Gastrocnemius medialis (tissue), 4 donors: Measurements from ENCODE around the gene SMTN. TPM values are rescaled to one million over a fixed set of nuclear protein-coding genes. Genes with fewer than 3 reads are reported as not detected.

Experiments used
- ATAC-seq, 2 donors: fragments of 150-250 bp; one replicate each; pipeline ENCODE4 v1.9.1; 2016
- DNase-seq, 2 donors: peaks; one replicate each; pipeline ENCODE4 v3.0.0-alpha.2; 2019
- H3K27ac ChIP-seq, 4 donors: fragments of 200-600 bp; sonication (generic); 1 replicate in 1 of 4; 2 replicates in 3 of 4; pipeline ENCODE4 v1.5.1; 2016 to 2018; ENCODE audit warnings: mild to moderate bottlenecking in 2 of 4, moderate library complexity in 1 of 4
- H3K27me3 ChIP-seq, 3 donors: fragments of 200-600 bp; sonication (generic) in 2 of 3; 1 replicate in 1 of 3; 2 replicates in 2 of 3; pipeline versions ENCODE4 v1.5.1 to v1.6.0; 2016 to 2019; ENCODE audit warnings: mild to moderate bottlenecking in 1 of 3, moderate library complexity in 1 of 3
- H3K36me3 ChIP-seq, 2 donors: fragments of 200-600 bp; sonication (generic) in 1 of 2; one replicate each; pipeline ENCODE4 v1.5.1; 2017 to 2018
- H3K4me1 ChIP-seq, 2 donors: fragments of 200-600 bp; sonication (generic) in 1 of 2; one replicate each; pipeline ENCODE4 v1.5.1; 2016 to 2017; ENCODE audit warnings: mild to moderate bottlenecking in 2 of 2
- H3K4me3 ChIP-seq, 4 donors: fragments of 200-600 bp; sonication (generic) in 3 of 4; 1 replicate in 1 of 4; 2 replicates in 3 of 4; pipeline ENCODE4 v1.5.1; 2016 to 2019; ENCODE audit warnings: mild to moderate bottlenecking in 2 of 4
- H3K9me3 ChIP-seq, 3 donors: fragments of 200-600 bp; sonication (generic) in 2 of 3; 1 replicate in 1 of 3; 2 replicates in 2 of 3; pipeline ENCODE4 v1.5.1; 2016 to 2019
- CTCF ChIP-seq, 5 experiments: fragments of 450-650 bp in 3 of 5; fragments of 200-600 bp in 2 of 5; sonication (generic) in 2 of 5; IDR thresholded peaks in 4 of 5; conservative IDR thresholded peaks in 1 of 5; 1 replicate in 4 of 5; 2 replicates in 1 of 5; pipeline ENCODE4 v1.5.1; 2016 to 2019; ENCODE audit warnings: antibody characterized with exemption in 5 of 5, mild to moderate bottlenecking in 3 of 5, moderate library complexity in 3 of 5
- POLR2A ChIP-seq, 2 donors: fragments of 450-650 bp; IDR thresholded peaks; one replicate each; pipeline ENCODE4 v1.6.1; 2017; ENCODE audit warnings: antibody characterized with exemption in 2 of 2, mild to moderate bottlenecking in 2 of 2, moderate library complexity in 2 of 2
- in situ Hi-C, 4 donors: fragments of 200-750 bp; cut with MboI; loops; one replicate each; pipeline versions ENCODE4 v1.15.0 to v1.8.0; 2017; ENCODE audit warnings: low sequenced_read_pairs in 4 of 4
- intact Hi-C: fragments of 100-400 bp; cut with DNase I; formaldehyde crosslinking; loops from one replicate; pipeline ENCODE4 v1.15.1; 2023; ENCODE audit warnings: low total_unique reads
- total RNA-seq, 4 donors: library from RNA; depleted of rRNA; stranded (reverse); fragments of >200 nt; gene quantifications; one replicate each; pipeline versions ENCODE4 v1.1.0 to v1.2.3, GENCODE V29; 2016

The SMTN gene
- total RNA-seq, 4 donors from 2014 or later, result 39.5 to 104 (median 45.3) TPM

- intact Hi-C loops (loop anchor here (5.0 kb wide), 2 partner anchors 46 to 209 kb away; partner anchors contain the start of gene PIK3IP1), in situ Hi-C loops (loop anchor here in 3 of 4 donors (10.0 kb wide), 3 partner anchors 71 to 119 kb away; partner anchors contain the start of genes MORC2 (in 2 of the 3) and TUG1 (in 2 of the 3))
- peak overlapping the region; percentile 85 to 93 (median 92) for H3K27ac ChIP-seq
- peaks cover 13 to 47% of the 10 kb centered on the region in 2 donors for H3K4me1 ChIP-seq
- DNase-seq (peak in 1 of 2 donors; percentile 23), ATAC-seq (no peak)
- TF ChIP-seq CTCF (IDR thresholded peaks at IDR 0.05 in 4 of 5, conservative IDR thresholded peaks at IDR 0.05 in 1 of 5) (no peak), POLR2A (IDR thresholded peaks at IDR 0.05) (no peak)
- H3K36me3 ChIP-seq, result peaks cover 0 to 4% of the 10 kb centered on the region in 2 donors
- no peaks in the 10 kb centered on the region for H3K9me3 ChIP-seq
- peak overlapping the region; percentile 60 to 78 (median 73) for H3K4me3 ChIP-seq
- no peaks in the 10 kb centered on the region for H3K27me3 ChIP-seq
Observed at GRCh38 chr22:31083377-31083768, 2.3 kb downstream of the SMTN start.

DNA sequence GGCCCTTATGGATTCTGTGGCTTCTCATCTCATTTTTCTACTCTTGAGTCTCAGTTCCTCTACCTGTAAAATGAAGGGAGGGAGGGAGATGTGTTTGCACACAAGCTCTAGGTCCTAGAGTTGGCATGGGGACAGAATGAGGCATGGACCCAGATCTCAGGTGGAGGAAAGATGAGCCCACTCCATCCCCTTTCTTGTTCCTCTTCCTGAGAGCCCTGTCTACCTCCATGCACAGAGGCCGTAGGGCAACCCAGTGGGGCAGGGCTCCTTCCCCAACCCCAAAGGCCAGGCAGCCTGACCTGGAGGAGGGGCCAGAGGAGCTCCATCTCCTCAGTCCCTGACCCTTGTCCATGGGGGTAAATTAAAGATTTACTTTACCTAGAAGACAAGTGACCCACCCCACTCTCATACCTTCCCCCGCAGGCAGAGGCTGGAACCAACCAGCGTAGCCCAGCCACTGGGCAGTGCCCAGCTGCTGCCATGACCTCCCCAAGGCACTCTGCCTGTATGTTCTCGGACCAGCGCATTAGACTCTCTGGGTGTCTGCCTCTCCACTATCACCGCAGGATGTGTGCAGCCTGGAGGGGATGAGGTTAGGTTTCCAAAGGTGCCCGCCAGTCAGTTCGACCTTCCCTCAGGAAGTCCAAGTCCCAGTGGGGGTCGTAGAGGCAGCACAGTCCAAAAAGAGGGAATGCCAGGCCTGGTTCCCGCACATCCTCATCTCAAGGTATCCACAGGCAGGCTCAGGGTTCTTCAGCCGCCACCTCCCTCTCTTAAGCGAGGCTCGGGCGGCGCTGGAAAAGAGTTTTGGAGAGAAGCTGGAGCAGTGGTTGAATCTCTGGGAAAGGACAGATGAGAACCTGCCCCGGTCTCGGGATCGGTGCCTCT lies 3.0 kb downstream of the SMTN start:
- no peaks in the 10 kb centered on the region for H3K9me3 ChIP-seq
- peak overlapping the region; percentile 69 to 89 (median 80) for H3K4me3 ChIP-seq
- no peaks in the 10 kb centered on the region for H3K27me3 ChIP-seq
- ATAC-seq (no peak), DNase-seq (peak in 1 of 2 donors; percentile 13)
- TF ChIP-seq CTCF (IDR thresholded peaks at IDR 0.05 in 4 of 5, conservative IDR thresholded peaks at IDR 0.05 in 1 of 5) (no peak), POLR2A (IDR thresholded peaks at IDR 0.05) (no peak)
- H3K27ac ChIP-seq, result peak overlapping the region; percentile 85 to 93 (median 92)
- in situ Hi-C loops, result loop anchor here in 3 of 4 donors (10.0 kb wide), 3 partner anchors 71 to 119 kb away; partner anchors contain the start of genes MORC2 (in 2 of the 3) and TUG1 (in 2 of the 3)
- intact Hi-C loops, result loop anchor here (1.0 to 5.0 kb wide), 4 partner anchors 47 to 449 kb away; partner anchors contain the start of genes PIK3IP1 and SLC35E4
- H3K36me3 ChIP-seq, result peaks cover 0 to 4% of the 10 kb centered on the region in 2 donors
- H3K4me1 ChIP-seq, result peaks cover 13 to 50% of the 10 kb centered on the region in 2 donors

DNA sequence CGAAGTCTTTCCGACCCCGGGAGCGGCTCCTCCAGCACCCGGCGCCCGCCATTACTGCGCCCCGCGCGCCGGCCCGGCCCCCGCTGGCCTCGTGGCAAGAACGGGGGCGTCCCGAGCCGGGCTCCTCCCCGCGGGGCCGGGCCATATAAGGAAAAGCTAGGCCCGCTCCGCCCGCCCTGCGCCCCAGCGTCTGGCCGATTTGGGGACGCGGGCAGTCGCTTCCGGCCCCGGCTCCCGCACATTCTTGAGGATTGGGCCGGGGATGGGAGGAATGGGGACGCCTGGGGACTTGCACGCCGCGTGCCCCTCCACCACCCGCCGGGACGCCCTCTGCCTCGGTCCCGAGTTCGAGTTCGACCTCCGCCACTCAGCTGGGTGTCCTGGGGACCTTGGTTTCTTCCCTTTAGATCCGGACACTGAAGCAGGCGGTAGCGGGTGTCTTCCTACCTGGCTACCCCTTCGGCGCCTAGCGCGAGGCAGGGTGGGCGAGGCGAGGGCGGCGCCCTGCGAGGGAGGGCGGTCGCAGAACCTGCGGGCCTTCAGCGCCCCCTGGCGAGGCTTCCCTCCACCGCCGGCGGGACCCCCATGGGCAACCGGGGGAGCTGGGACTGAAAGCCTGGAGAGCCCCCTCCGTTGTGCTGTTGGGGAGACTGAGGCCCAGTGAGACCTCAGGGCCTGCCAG lies 3.8 kb downstream of the SMTN start:
- no peaks in the 10 kb centered on the region for H3K27me3 ChIP-seq
- peaks cover 20 to 50% of the 10 kb centered on the region in 2 donors for H3K4me1 ChIP-seq
- peak; percentile 71 to 82 for DNase-seq
- in situ Hi-C loops, result loop anchor here (5.0 to 10.0 kb wide), 5 partner anchors 70 to 133 kb away; partner anchors contain the start of genes MORC2 (in 2 of the 4) and TUG1 (in 2 of the 4)
- ATAC-seq, result peak; percentile 60 to 64
- intact Hi-C loops, result loop anchor here (1.0 to 5.0 kb wide), 4 partner anchors 48 to 450 kb away; partner anchors contain the start of genes PIK3IP1 and SLC35E4
- H3K9me3 ChIP-seq, result no peaks in the 10 kb centered on the region
- H3K36me3 ChIP-seq, result peaks cover 0 to 4% of the 10 kb centered on the region in 2 donors
- H3K27ac ChIP-seq, result peak overlapping the region; percentile 85 to 93 (median 92)
- peak overlapping the region; percentile 69 to 89 (median 80) for H3K4me3 ChIP-seq
- TF ChIP-seq POLR2A (IDR thresholded peaks at IDR 0.05), result peak; percentile 82 to 84
- TF ChIP-seq CTCF (IDR thresholded peaks at IDR 0.05 in 4 of 5, conservative IDR thresholded peaks at IDR 0.05 in 1 of 5), result peak; percentile 81 to 90 (median 87)

DNA sequence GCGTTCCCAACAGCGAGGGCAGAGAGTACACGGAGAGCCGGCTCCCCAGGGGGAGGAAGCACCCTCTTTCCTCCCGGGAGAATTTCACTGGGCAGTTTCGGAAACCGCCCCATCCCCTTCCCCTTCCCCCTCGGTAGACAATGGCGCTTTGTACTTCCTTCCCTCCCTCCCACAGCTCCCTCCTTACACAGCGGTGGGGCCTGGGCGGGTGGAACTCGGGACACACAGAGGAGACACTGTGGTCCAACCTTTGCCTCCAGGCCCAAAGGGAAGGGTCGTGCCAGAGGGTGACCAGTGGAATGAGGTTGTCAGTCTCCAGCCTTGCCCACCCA lies 4.3 kb downstream of the SMTN start:
- H3K4me1 ChIP-seq, result peaks cover 20 to 47% of the 10 kb centered on the region in 2 donors
- no peaks in the 10 kb centered on the region for H3K9me3 ChIP-seq
- ATAC-seq (no peak), DNase-seq (no peak)
- H3K27me3 ChIP-seq, result no peaks in the 10 kb centered on the region
- H3K4me3 ChIP-seq, result peak overlapping the region; percentile 69 to 89 (median 80)
- intact Hi-C loops (no loop called here), in situ Hi-C loops (loop anchor here (5.0 to 10.0 kb wide), 5 partner anchors 69 to 133 kb away; partner anchors contain the start of genes MORC2 (in 2 of the 4) and TUG1 (in 2 of the 4))
- peak overlapping the region; percentile 85 to 93 (median 92) for H3K27ac ChIP-seq
- TF ChIP-seq POLR2A (IDR thresholded peaks at IDR 0.05) (no peak), CTCF (IDR thresholded peaks at IDR 0.05 in 4 of 5, conservative IDR thresholded peaks at IDR 0.05 in 1 of 5) (peak in 2 of 5 experiments; percentile 2 to 24)
- H3K36me3 ChIP-seq, result peaks cover 0 to 4% of the 10 kb centered on the region in 2 donors
